Tibial nerve (tissue), 4 donors: ENCODE data around the gene GLMN. TPM values are rescaled to one million over a fixed set of nuclear protein-coding genes. Genes with fewer than 3 reads are reported as not detected.

Source experiments
- DNase-seq, 2 donors: peaks; one replicate each; pipeline ENCODE4 v3.0.0-alpha.2; 2019; ENCODE audit warnings: low spot score in 2 of 2
- H3K27ac ChIP-seq, 4 donors: fragments of 200-600 bp; sonication (generic) in 3 of 4; one replicate each; pipeline ENCODE4 v1.5.1; 2017 to 2019; ENCODE audit warnings: mild to moderate bottlenecking in 1 of 4
- H3K27me3 ChIP-seq, 2 donors: fragments of 200-600 bp; sonication (generic) in 1 of 2; one replicate each; pipeline versions ENCODE4 v1.5.1 to v1.6.0; 2017 to 2019
- H3K36me3 ChIP-seq, 3 donors: fragments of 200-600 bp; sonication (generic); one replicate each; pipeline ENCODE4 v1.5.1; 2018 to 2019
- H3K4me1 ChIP-seq, 4 donors: fragments of 200-600 bp; sonication (generic) in 3 of 4; one replicate each; pipeline ENCODE4 v1.5.1; 2017 to 2019
- H3K4me3 ChIP-seq, 4 donors: fragments of 200-600 bp; sonication (generic) in 3 of 4; one replicate each; pipeline ENCODE4 v1.5.1; 2017 to 2019; ENCODE audit warnings: mild to moderate bottlenecking in 1 of 4, moderate library complexity in 1 of 4
- H3K9me3 ChIP-seq, 4 donors: fragments of 200-600 bp; sonication (generic) in 3 of 4; one replicate each; pipeline ENCODE4 v1.5.1; 2017 to 2019
- EP300 ChIP-seq, 2 donors: sonication (generic); formaldehyde crosslinking; IDR thresholded peaks; one replicate each; pipeline ENCODE4 v1.6.1; 2017; ENCODE audit warnings: antibody characterized with exemption in 2 of 2, mild to moderate bottlenecking in 1 of 2
- POLR2A ChIP-seq, 2 donors: fragments of 450-650 bp; IDR thresholded peaks; one replicate each; pipeline ENCODE4 v1.6.1; 2017; ENCODE audit warnings: antibody characterized with exemption in 2 of 2, mild to moderate bottlenecking in 2 of 2, moderate library complexity in 2 of 2
- WGBS, 2 donors: methylation state at CpG; one replicate each; pipeline ENCODE4 v1.1.5; 2018; 5-methylcytosine and 5-hydroxymethylcytosine counted together
- total RNA-seq, 4 donors: library from RNA; depleted of rRNA; stranded (reverse); fragments of >200 nt; gene quantifications; one replicate each; pipeline ENCODE4 v1.1.0, GENCODE V29; 2016
- TF ChIP-seq, protein P1 (sequence below), 5 experiments: fragments of 200-600 bp in 3 of 5; fragments of 450-650 bp in 2 of 5; sonication (generic) in 3 of 5; IDR thresholded peaks; one replicate each; pipeline ENCODE4 v1.5.1; 2016 to 2019; ENCODE audit warnings: antibody characterized with exemption in 5 of 5, mild to moderate bottlenecking in 3 of 5, moderate library complexity in 2 of 5

GLMN gene
- total RNA-seq, 4 donors from 2014 or later, result 5.2 to 12.0 (median 8.1) TPM

DNA sequence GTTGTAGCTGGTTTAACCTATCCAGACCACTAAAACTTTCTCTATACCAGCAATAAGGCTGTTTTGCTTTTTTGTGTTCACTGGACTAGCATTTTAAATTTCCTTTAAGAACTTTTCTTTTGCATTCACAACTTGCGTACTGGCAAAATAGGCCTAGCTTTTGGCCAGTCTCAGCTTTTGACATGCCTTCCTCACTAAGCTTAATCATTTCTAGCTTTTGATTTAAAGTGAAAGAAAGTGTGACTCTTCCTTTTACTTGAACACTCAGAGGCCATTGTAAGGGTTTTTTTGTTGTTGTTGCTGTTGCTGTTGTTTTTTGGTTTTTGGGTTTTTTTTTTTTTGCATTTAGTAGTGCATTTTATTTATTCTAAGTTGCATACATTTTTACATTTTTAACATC lies 15.2 kb upstream of the GLMN start:
- no peak for TF ChIP-seq POLR2A (IDR thresholded peaks at IDR 0.05)
- Histone ChIP-seq H3K36me3 (peaks cover 0 to 44% (median 0%) of the 10 kb centered on the region in 3 donors), H3K9me3 (no peaks in the 10 kb centered on the region), H3K27ac (no peak overlapping the region), H3K4me1 (no peaks in the 10 kb centered on the region), H3K27me3 (no peaks in the 10 kb centered on the region), H3K4me3 (no peak overlapping the region)
- WGBS, 2 donors, result 100% methylated on average over 1 of the region's 1 CpG
- no peak for DNase-seq

DNA sequence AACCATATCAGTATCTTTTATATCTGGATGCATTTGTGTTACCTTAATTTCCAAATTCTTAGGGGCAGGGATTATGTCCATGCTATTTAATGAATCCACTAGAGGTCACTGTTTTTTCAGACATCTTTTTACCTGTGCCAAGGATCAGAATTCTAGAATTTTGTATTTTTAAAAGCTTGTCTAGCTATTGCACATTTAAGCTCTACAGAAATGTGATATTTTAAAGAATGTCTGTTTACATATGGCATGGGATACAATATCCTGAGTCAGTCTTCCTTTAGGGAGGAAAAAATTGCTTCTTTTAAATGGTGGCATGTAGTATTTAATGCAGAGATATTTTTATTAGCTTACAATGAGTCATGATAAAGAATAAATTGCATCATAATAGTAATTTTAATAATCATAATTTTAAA lies 11.4 kb upstream of the GLMN start:
- Histone ChIP-seq H3K36me3 (peaks cover 0 to 75% (median 3%) of the 10 kb centered on the region in 3 donors), H3K27ac (no peak overlapping the region), H3K4me3 (no peak overlapping the region), H3K9me3 (no peaks in the 10 kb centered on the region), H3K27me3 (no peaks in the 10 kb centered on the region), H3K4me1 (no peaks in the 10 kb centered on the region)
- TF ChIP-seq, protein P1, sequence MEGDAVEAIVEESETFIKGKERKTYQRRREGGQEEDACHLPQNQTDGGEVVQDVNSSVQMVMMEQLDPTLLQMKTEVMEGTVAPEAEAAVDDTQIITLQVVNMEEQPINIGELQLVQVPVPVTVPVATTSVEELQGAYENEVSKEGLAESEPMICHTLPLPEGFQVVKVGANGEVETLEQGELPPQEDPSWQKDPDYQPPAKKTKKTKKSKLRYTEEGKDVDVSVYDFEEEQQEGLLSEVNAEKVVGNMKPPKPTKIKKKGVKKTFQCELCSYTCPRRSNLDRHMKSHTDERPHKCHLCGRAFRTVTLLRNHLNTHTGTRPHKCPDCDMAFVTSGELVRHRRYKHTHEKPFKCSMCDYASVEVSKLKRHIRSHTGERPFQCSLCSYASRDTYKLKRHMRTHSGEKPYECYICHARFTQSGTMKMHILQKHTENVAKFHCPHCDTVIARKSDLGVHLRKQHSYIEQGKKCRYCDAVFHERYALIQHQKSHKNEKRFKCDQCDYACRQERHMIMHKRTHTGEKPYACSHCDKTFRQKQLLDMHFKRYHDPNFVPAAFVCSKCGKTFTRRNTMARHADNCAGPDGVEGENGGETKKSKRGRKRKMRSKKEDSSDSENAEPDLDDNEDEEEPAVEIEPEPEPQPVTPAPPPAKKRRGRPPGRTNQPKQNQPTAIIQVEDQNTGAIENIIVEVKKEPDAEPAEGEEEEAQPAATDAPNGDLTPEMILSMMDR (IDR thresholded peaks at IDR 0.05), result peak in 4 of 5 experiments; percentile 16 to 38 (median 26)
- TF ChIP-seq POLR2A (IDR thresholded peaks at IDR 0.05), result no peak
- DNase-seq, result no peak

DNA sequence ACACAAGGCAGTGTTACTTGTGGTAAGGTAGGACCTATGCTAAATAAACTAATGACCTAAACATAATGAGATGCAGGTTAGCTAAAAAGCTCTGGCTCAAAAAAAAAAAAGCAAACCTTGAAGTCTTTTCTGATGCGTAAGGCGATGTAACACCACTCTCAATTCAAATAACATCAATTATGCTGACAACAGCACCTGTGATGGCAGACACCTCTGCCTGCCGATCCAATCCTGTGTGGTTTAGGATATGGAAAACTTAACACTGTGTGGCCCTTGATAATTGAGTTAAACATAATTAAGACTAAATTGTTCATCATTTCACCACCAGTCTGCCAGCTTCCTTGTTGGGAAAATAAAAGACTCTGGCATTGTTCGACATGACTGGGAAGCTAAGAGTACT lies 9.2 kb upstream of the GLMN start:
- Histone ChIP-seq H3K36me3 (peaks cover 0 to 66% (median 3%) of the 10 kb centered on the region in 3 donors), H3K4me1 (no peaks in the 10 kb centered on the region), H3K4me3 (no peak overlapping the region), H3K27me3 (no peaks in the 10 kb centered on the region), H3K9me3 (no peaks in the 10 kb centered on the region), H3K27ac (no peak overlapping the region)
- no peak for TF ChIP-seq POLR2A (IDR thresholded peaks at IDR 0.05)
- TF ChIP-seq, protein P1 (IDR thresholded peaks at IDR 0.05), result no peak
- no peak for TF ChIP-seq EP300 (IDR thresholded peaks at IDR 0.05)
- DNase-seq, result no peak
- 85 to 86% methylated on average over 4 of the region's 4 CpGs for WGBS, 2 donors

DNA sequence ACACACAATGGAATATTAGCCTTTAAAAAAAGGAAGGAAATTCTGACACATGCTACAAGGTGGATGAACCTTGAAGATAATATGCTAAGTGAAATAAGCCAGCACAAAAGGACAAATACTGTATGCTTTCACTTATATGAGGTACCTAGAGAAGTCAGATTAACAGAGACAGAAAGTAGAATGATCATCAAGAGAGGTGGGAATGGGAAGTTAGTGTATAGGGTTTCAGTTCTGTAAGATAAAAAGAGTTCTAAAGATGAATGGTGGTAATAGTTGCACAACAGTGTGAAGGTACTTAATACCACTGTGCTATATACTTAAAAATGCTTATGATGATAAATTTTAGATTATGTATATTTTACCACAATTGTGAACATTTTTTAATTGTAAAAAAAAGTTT lies 7.2 kb upstream of the GLMN start:
- Histone ChIP-seq H3K4me3 (no peak overlapping the region), H3K27me3 (no peaks in the 10 kb centered on the region), H3K27ac (no peak overlapping the region), H3K36me3 (peaks cover 0 to 48% (median 3%) of the 10 kb centered on the region in 3 donors), H3K9me3 (no peaks in the 10 kb centered on the region), H3K4me1 (peaks cover 0 to 3% (median 0%) of the 10 kb centered on the region in 4 donors)
- TF ChIP-seq POLR2A (IDR thresholded peaks at IDR 0.05), result no peak
- TF ChIP-seq, protein P1 (IDR thresholded peaks at IDR 0.05), result no peak
- TF ChIP-seq EP300 (IDR thresholded peaks at IDR 0.05), result no peak
- DNase-seq, result no peak

DNA sequence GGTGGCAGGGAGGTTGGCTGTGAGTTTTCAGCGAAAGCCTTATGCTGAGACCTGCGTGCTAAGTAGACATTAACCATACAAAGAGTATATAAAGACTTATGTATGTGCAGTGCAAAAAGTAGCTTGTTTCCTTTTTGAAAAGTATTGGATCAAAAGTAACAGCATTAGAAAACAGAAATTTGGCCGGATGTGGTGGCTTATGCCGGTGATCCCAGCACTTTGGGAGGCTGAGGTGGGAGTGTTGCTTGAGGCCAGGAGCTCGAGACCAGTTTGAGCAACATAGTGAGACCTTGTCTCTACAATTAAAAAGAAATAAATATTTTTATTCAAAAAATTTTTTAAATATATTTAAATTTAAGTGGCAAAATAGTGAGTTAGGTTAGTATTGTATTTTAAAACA lies 2.2 kb upstream of the GLMN start:
- H3K9me3 ChIP-seq, result no peaks in the 10 kb centered on the region
- DNase-seq, result no peak
- whole genome bisulfite sequencing, 2 donors, result 89 to 92% methylated on average over 5 of the region's 5 CpGs
- H3K27ac ChIP-seq, result no peak overlapping the region
- no peak overlapping the region for H3K4me3 ChIP-seq
- H3K27me3 ChIP-seq, result no peaks in the 10 kb centered on the region
- peaks cover 0 to 23% (median 0%) of the 10 kb centered on the region in 3 donors for H3K36me3 ChIP-seq
- TF ChIP-seq, protein P1 (IDR thresholded peaks at IDR 0.05), result no peak
- H3K4me1 ChIP-seq, result peaks cover 0 to 25% (median 6%) of the 10 kb centered on the region in 4 donors
